Neural cell (in vitro differentiated cells): Measurements from ENCODE around the gene CPNE2. TPM values are rescaled to one million over a fixed set of nuclear protein-coding genes. Genes with fewer than 3 reads are reported as not detected.

Source experiments
- H2AFZ ChIP-seq: fragments of 200-600, 300-800 bp; sonication (generic), shearing (Covaris generic); 2 replicates; pipeline ENCODE4 v1.6.0; 2014; ENCODE audit warnings: low read depth, mild to moderate bottlenecking, antibody characterized with exemption, low read length, moderate library complexity
- H3F3A ChIP-seq: fragments of 200-600 bp; shearing (Covaris generic); 2 replicates; pipeline ENCODE4 v1.6.1; 2016; ENCODE audit warnings: mild to moderate bottlenecking, moderate library complexity, mixed read lengths, antibody characterized with exemption, low read length; ENCODE audit not compliant: insufficient read depth, poor library complexity, severe bottlenecking
- H3K27ac ChIP-seq: fragments of 200-600, 300-800 bp; sonication (generic), shearing (Covaris generic); 2 replicates; pipeline ENCODE4 v1.5.1; 2014; ENCODE audit warnings: mild to moderate bottlenecking, low read length, moderate library complexity
- H3K27me3 ChIP-seq: fragments of 300-800, 200-600 bp; sonication (generic), shearing (Covaris generic); 2 replicates; pipeline ENCODE4 v1.6.0; 2014; ENCODE audit warnings: mild to moderate bottlenecking, low read depth, low read length, moderate library complexity; ENCODE audit not compliant: insufficient read depth
- H3K36me3 ChIP-seq: fragments of 300-800, 200-600 bp; sonication (generic), shearing (Covaris generic); 2 replicates; pipeline ENCODE4 v1.5.1; 2014; ENCODE audit warnings: mild to moderate bottlenecking, antibody characterized with exemption, low read length, moderate library complexity; ENCODE audit not compliant: insufficient read depth
- H3K4me2 ChIP-seq: fragments of 300-800, 200-600 bp; sonication (generic), shearing (Covaris generic); 2 replicates; pipeline ENCODE4 v1.6.0; 2014; ENCODE audit warnings: mild to moderate bottlenecking, low read length
- H3K4me3 ChIP-seq: fragments of 300-800, 200-600 bp; sonication (generic), shearing (Covaris generic); 2 replicates; pipeline ENCODE4 v1.5.1; 2014; ENCODE audit warnings: mild to moderate bottlenecking, low read length, moderate library complexity
- H3K79me2 ChIP-seq: fragments of 200-600 bp; shearing (Covaris generic); replicated peaks from 2 replicates; pipeline ENCODE4 v1.6.0; 2014; ENCODE audit warnings: mild to moderate bottlenecking, low read length, moderate library complexity; ENCODE audit not compliant: insufficient read depth
- H3K9ac ChIP-seq: fragments of 300-800, 200-600 bp; sonication (generic), shearing (Covaris generic); 2 replicates; pipeline ENCODE4 v1.6.1; 2016; ENCODE audit warnings: mild to moderate bottlenecking, low read length, mixed read lengths
- H3K9me2 ChIP-seq: fragments of 200-600 bp; shearing (Covaris generic); 2 replicates; pipeline ENCODE4 v1.6.1; 2016; ENCODE audit warnings: mild to moderate bottlenecking, low read length, mixed read lengths; ENCODE audit not compliant: insufficient read depth
- H3K9me3 ChIP-seq: fragments of 200-600, 300-800 bp; sonication (generic), shearing (Covaris generic); 2 replicates; pipeline ENCODE4 v1.6.1; 2016; ENCODE audit warnings: mild to moderate bottlenecking, mixed run types, low read length, moderate library complexity, mixed read lengths
- H4K20me1 ChIP-seq: fragments of 200-600 bp; shearing (Covaris generic); 2 replicates; pipeline ENCODE4 v1.6.1; 2016; ENCODE audit warnings: mild to moderate bottlenecking, mixed run types; ENCODE audit not compliant: insufficient read depth
- CTCF ChIP-seq: fragments of 450-650 bp; IDR thresholded peaks from 2 replicates; pipeline ENCODE4 v1.5.1; 2014; ENCODE audit warnings: antibody characterized with exemption, mild to moderate bottlenecking, moderate library complexity; ENCODE audit not compliant: poor library complexity, severe bottlenecking
- EP300 ChIP-seq: fragments of 450-650 bp; conservative IDR thresholded peaks from 2 replicates; pipeline ENCODE4 v1.6.1; 2014; ENCODE audit warnings: antibody characterized with exemption, mild to moderate bottlenecking, moderate library complexity; ENCODE audit not compliant: poor library complexity, severe bottlenecking
- EZH2 ChIP-seq: fragments of 200-600, 300-800 bp; shearing (Covaris generic), sonication (generic); IDR thresholded peaks from 2 replicates; pipeline ENCODE4 v1.6.1; 2014; ENCODE audit warnings: antibody characterized with exemption, low read length, borderline replicate concordance, mild to moderate bottlenecking; ENCODE audit not compliant: insufficient read depth, poor library complexity, severe bottlenecking
- MXI1 ChIP-seq: fragments of 450-650 bp; conservative IDR thresholded peaks from 2 replicates; pipeline ENCODE4 v1.6.1; 2014; ENCODE audit warnings: antibody characterized with exemption, mild to moderate bottlenecking; ENCODE audit not compliant: poor library complexity, severe bottlenecking
- POLR2AphosphoS5 ChIP-seq: IDR thresholded peaks from 2 replicates; pipeline ENCODE4 v1.6.1; 2012
- RAD21 ChIP-seq: fragments of 450-650 bp; conservative IDR thresholded peaks from 2 replicates; pipeline ENCODE4 v1.6.1; 2014; ENCODE audit warnings: antibody characterized with exemption, mild to moderate bottlenecking, moderate library complexity
- REST ChIP-seq: IDR thresholded peaks from 2 replicates; pipeline ENCODE4 v1.6.1; 2012; ENCODE audit warnings: borderline replicate concordance
- SMC3 ChIP-seq: fragments of 450-650 bp; conservative IDR thresholded peaks from 2 replicates; pipeline ENCODE4 v1.6.1; 2014; ENCODE audit warnings: antibody characterized with exemption, mild to moderate bottlenecking, moderate library complexity; ENCODE audit not compliant: poor library complexity
- TAF1 ChIP-seq: IDR thresholded peaks from 2 replicates; pipeline ENCODE4 v1.6.1; 2012; ENCODE audit warnings: low read depth
- polyA plus RNA-seq: library from polyadenylated mRNA; depleted of rRNA; stranded (reverse); fragments of >200 nt; gene quantifications from 2 replicates; pipeline ENCODE4 v1.2.3, GENCODE V29; 2014

The CPNE2 gene
- polyA plus RNA-seq, 1 donor from 2014 or later: 18.6 TPM

GRCh38 chr16:57132470-57132869 lies 40.1 kb downstream of the CPNE2 start:
- Histone ChIP-seq H3K79me2 (no peaks in the 10 kb centered on the region), H3K27me3 (no peaks in the 10 kb centered on the region), H3K27ac (no peak overlapping the region), H4K20me1 (no peaks in the 10 kb centered on the region), H3K9me2 (no peaks in the 10 kb centered on the region), H3K4me3 (peak overlapping the region; percentile 31), H3K4me2 (no peak overlapping the region), H3K9me3 (no peaks in the 10 kb centered on the region), H3K36me3 (no peaks in the 10 kb centered on the region), H3K9ac (no peak overlapping the region), H3F3A (no peaks in the 10 kb centered on the region), H2AFZ (no peak overlapping the region)
- TF ChIP-seq SMC3 (no peak), CTCF (no peak), MXI1 (no peak), POLR2AphosphoS5 (no peak), REST (no peak), EP300 (no peak), RAD21 (no peak), TAF1 (no peak), EZH2 (no peak)

GRCh38 chr16:57133031-57133430 lies 40.6 kb downstream of the CPNE2 start:
- H2AFZ ChIP-seq: no peak overlapping the region
- H3K9me3 ChIP-seq: no peaks in the 10 kb centered on the region
- no peak overlapping the region for H3K4me2 ChIP-seq
- peak overlapping the region; percentile 31 for H3K4me3 ChIP-seq
- TF ChIP-seq EZH2: no peak
- no peak for TF ChIP-seq EP300
- no peak for TF ChIP-seq REST
- TF ChIP-seq TAF1: no peak
- TF ChIP-seq POLR2AphosphoS5: no peak
- no peak for TF ChIP-seq MXI1
- TF ChIP-seq SMC3: no peak
- TF ChIP-seq RAD21: no peak
- no peak for TF ChIP-seq CTCF
- no peaks in the 10 kb centered on the region for H3K9me2 ChIP-seq
- no peaks in the 10 kb centered on the region for H3K79me2 ChIP-seq
- peak overlapping the region; percentile 12 for H3K9ac ChIP-seq
- no peaks in the 10 kb centered on the region for H3F3A ChIP-seq
- no peaks in the 10 kb centered on the region for H3K36me3 ChIP-seq
- H3K27ac ChIP-seq: no peak overlapping the region
- H3K27me3 ChIP-seq: no peaks in the 10 kb centered on the region
- no peaks in the 10 kb centered on the region for H4K20me1 ChIP-seq
